Fibroblast of peridontal ligament (primary cell): Measurements from ENCODE around the gene GALNT18.
"Not testable (repeated sequence)": the region's sequence is repeated elsewhere in the genome, so short reads cannot be mapped to it uniquely, and the experiment has no call there.

Experiments
- DNase-seq: peaks from one replicate; pipeline ENCODE4 v3.0.0-alpha.2; 2010; ENCODE audit errors: extremely low read depth

Gene GALNT18

DNA sequence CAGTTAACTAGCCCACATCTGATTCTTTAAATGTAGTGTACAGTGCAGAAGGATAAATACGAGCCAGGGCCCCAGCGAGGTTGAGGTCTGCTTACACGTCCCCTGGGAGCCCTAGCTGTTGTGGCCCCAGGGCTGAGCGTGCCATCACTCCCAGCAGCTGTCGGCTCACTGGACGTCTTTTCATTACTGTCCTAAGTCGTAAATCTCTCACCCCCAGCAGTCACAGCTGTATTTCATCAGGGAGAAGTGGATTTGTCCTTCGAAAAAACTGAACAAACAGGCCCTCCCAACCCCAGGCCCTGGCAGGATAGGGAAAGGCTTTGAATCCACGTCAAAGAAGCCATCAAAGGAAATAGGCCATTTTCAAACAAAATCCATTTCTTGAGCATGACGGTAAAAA lies 158.4 kb downstream of the GALNT18 start:
- no peak for DNase-seq

DNA sequence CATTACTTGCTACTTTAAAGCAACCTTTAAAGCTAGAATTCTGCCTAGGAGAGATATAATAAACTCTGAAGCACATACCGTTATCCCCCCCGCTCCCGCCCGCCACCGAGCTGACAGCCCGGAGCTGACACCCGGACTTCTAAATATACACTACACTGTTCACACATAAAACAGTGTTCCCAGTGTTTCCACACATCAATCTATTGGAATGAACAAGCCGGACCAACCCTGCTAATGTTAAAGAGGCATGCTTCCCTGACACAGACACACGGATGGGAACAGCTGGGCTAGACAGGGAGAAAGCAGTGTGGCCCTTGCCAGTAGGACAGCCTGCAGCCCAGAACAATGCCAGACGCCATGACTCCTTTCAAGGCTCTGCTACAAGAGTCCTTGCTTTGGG lies 160.3 kb downstream of the GALNT18 start:
- no peak for DNase-seq

DNA sequence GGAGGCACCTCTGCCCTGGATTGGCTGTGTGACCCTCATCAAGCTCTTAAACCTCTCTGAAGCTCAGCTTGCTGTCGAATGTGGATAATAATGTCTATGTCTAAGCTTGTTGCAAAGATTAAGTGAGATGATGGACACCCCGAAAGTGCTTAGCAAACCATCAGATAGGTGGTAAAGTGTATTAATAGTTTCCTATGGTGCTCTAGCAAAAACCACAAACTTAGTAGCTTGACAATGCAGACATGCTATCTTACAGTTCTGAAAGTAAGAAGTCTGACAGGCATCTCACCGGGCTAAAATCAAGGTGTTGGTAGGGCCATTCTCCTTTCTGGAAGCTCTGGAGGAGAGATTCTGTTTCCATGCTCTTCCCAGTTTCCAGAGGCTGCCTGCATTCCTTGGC lies 162.2 kb downstream of the GALNT18 start:
- DNase-seq: no peak

DNA sequence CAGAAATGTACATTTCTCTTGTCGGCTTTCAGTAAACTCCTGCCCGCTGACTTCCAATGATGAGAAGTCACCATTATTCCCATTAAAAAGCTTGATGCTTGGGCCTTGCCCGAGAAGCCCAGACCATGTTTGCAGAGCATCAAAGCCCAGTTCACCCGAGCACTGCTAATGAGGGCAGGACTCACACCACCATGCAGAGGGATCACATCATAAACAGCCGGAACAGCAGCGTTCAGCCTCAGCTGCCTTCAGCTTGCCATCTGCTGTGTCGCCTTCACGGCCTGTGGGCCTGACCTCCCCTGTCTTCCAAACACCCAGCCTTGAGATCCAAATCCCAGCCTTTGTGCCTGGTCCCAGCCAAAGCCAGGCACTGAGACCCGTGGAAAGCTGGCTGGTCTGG lies 163.3 kb downstream of the GALNT18 start:
- no peak for DNase-seq

DNA sequence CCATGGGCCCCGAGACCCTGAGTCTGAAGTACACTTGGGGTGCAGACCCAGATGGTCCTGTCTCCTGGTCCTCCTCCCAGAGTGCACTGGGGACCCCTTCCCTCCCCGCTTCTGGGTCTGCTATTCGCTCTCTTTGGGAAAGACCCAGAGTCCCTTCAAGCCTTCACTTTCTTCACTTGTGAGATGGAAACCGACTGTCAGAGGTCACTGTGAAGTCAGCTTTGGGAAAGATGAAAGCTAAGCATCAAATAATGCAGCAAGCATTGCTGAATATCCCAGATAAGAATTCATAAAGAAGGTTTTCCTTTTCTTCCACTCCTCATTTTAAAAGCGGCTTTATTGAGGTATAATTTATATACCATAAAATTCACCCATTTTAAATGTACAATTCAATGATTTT lies 163.8 kb downstream of the GALNT18 start:
- DNase-seq: no peak

DNA sequence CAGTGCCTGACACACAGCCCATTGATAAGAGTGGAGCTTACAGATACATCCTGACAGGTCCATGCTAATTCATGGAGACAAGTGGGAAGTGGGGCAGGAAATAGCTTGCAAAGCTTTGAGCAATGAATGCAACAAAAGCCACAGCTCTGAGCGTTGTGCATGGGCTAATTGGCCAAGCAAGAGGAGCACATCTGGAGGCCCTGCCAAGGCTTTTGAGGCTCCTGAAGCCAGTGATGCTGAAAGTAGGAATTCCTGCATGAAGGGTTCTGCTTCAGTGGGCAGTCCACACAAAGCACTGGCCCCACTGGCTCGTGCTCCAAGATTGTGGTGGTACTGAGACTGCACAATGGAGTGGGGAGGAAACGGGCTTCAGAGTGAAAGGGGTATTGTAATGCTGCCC lies 164.9 kb downstream of the GALNT18 start:
- no peak for DNase-seq

DNA sequence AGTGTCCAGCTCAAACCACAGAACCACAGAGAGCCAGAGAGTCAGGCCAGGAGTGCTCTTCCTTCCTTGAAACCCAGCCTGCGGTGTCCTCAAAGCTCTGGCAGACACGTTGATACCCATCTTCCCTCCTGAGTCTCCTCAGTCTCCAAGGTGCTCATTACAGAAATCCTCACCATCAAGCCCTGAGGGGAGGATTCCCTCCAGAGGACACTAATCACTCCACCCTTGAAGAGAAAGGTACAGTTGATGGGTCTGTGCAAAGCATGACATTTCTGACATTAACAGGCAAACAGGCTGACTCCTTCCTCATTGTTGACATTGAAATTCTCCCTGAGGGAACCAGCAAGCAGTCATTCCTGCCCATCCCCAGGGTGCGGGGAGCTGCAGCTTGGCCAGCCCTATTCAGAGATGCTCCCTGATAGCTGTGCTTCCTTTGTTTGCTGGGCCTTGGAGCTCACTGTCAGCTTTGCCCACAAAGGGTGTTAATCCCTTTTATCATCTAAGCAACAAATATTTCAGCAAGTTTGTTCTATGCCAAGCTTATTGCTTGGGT lies 167.1 kb downstream of the GALNT18 start:
- no peak for DNase-seq

DNA sequence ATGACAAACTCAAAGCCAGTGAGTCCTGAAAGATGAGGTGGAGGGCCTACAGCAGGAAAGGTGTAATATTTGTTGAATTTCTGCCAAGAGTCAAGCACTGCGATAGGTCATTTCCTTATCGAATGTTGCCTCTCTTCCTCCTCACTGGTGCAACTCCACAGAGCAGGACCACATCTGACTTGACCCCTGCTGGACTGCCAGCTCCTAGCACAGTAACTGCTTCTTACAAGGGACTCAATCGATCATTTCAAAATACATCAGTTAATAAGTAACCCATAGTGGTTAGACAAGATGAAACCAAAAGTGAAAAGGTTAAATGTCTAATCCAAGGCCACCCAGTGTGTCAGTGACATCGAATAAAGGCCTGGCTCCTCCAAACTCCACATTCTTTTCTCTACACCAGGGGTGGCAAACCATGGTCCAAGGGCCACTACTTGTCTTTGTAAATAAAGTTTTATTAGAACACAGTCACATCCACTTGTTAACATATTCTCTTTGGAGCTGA lies 170.3 kb downstream of the GALNT18 start:
- DNase-seq: no peak

DNA sequence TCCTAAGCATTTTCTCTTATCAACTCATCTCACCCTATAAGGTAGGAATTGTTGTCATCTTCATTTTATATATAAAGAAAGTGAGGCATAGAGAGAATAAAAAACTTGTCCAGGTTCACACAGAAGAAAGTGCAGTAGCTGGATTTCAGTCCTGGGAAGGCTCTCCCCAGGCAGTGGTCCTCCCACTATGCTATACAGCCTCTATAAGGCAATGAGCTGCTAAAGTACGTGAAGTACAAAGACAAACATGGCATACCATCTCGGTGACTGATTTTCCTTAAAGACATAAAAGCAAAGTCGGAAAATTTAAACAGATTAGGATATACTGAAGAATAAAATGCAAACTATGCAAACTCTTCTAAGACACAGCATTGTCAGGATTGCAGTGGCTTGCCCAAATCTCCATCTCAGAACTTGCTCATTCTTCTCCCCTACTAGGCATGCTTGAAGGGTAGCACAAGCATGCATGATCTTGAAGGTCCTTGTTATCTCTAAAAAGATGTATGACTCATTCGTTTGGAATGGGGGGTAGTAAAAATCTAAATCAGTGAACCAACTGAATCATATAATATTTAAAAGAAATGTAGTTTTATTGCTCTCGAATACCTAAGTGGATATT lies 171.0 kb downstream of the GALNT18 start:
- DNase-seq: peak; percentile 3

DNA sequence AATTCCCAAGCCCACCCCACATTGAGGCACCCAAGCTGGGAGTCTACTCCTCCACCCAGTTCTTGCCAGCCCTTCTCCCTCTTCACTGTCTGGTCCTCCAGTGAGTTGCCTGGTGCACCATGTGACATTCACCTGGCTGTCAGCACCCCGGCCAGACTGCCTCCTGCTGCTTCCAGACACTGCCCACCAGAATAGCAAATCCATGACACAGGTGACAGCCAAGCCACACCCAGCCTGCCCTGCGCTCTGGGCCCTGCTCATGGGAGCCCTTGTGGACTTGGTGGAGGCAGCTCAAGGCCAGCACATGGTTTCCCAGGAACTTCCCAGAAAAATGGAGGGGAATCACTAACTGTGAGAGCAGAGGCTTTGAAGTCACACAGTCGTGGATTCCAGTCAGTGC lies 172.5 kb downstream of the GALNT18 start:
- no peak for DNase-seq

DNA sequence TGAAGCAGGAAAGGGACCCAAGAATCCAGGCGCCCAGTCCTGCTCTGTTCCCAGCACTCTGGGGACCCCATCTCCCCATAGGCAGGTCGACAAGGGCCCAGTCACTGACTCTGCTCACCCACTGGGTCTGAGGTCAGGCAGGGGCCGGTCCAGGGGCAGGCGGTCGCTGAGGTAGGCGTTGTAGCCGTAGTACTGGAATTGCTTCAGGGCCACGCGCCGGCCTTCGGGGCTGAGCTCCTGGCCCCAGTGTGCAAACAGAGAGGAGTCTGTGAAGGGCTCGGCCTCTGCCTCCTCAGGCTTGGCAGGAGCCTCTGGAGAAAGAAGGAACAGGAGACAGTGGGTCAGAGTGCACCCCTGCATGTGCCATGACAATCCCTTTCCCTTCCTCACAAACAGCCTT lies 173.2 kb downstream of the GALNT18 start:
- DNase-seq: no peak

DNA sequence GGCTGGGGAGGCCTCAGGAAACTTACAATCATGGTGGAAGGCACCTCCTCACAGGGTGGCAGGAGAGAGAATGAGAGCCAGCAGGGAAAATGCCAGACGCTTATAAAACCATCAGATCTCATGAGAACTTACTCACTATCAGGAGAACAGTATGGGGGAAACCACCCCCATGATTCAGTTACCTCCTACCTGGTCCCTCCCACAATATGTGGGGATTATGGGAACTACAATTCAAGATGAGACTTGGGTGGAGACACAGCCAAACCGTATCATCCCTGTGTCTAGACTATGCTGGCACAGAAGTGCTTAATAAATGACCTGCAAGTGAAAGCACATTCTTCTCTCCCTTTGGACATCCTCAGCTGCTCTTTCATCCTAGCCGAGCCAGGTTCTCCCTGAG lies 174.2 kb downstream of the GALNT18 start:
- not testable (repeated sequence) for DNase-seq

DNA sequence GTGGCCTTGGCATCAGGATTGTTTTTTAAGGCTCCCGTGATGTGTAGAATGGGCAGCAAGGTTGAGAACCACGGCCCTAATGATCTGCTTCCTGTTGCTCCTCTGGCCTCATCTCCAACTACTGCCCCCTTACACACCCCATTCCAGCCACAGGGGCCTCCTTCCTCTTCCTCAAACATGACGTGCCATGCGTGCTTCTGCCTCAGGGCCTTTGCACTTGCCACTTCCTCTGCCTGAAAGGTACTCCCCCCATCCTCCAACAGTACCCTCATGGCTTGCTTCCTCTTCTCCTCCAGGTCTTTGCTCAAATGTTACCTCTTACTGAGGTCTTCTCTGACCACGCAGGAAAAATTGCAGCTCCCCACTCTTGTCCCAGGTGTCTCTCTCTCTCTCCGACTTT lies 174.8 kb downstream of the GALNT18 start:
- no peak for DNase-seq

DNA sequence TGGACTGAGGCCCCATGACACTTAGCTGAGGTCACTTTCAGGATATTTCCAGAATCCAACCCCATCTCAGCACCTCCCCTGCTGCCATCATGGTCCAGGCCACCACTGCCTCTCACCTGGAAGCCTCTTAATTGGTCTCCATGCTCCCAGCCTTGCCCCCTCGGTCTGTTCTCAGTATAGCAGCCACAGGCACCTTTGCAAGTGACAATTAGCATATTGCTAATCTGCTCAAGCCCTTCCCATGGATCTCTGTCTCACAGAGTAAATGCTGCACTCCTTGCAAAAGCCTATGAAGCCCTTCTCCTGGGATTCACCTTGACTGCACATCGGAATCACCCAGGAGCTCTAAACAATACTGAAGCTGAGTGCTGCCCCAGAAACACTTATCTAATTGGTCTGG lies 175.2 kb downstream of the GALNT18 start:
- no peak for DNase-seq

DNA sequence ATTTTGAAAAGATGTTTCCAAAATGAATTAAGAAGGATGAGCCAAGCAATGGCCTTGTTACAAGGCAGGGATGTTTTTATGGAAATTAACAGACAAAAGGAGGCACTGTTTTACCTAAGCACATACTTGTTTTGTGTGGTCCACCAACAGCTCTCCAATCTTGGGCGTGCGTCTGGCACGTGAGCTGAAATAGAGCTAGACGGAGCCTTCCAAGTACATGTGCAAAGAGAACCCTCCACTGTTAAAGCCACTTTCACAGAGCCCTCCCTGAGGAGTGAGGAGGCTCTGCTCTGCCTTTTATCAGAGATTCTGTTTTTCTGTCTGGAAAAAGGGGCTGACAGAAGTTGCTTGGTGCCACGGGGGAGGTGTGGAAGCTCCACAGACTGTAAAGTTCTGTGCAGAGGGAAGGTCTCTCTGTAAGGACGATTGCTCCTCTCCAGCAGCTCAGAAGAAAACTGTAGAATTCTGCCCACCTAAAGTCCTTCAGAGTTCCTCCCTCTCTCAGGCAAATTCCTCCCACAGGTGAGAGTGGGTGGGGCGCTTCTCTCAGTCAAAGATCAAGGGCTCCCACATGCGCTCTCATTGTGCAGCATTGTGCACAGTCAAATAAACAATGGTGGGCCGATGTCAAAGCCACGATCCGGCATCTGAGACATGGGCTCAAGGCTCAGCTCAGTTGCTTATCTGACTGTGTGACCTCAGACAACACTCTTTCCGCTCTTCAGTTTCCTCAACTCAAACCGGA lies 176.2 kb downstream of the GALNT18 start:
- DNase-seq: no peak

DNA sequence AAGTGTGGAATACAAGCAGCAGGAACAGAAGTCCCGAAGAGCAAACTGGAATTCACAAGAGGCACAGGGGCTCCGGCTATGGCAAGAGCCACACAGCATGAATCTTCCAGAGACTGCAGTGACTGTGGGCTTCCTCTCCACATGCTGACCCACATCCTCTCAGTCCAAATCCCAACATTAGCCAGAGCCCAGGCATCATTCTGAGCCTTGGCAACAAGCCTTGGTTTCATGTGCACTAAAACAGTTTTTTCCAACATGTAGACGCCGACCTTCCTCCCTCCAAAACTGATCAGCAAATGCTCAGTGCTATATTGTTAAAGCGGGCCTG lies 177.0 kb downstream of the GALNT18 start:
- no peak for DNase-seq

DNA sequence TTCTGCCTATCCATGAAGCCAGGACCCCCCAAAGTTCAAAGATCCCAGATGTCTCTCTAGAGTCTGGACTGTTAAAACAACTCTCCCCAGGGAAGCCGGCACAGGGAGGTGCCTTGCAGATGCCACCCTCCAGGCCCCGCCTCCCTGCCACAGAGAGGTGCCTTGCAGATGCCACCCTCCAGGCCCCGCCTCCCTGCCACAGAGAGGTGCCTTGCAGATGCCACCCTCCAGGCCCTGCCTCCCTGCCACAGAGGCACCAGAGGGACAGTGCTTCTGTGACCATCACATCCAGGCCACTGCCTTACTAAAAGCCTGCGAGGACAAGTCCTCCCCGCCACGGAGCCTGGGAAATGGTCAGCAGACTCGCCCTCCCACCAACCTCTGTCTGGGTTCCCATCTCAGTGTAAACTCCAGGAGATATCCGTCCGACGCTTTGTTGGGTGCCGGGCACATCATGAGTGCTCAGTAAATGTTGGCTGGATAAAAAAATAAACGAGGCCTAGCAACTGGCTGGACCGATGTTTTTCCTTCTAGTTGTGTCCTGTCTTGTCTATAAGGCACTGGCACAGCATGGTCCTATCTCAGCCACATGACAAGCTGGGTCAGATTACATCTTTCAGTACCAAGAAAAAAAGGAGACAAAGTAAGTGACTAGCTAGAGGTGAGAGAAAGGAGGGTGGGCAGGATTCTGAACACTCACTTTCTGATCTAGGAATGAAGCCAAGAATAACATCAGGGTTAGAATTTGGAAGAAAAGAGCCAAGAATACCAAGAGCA lies 177.6 kb downstream of the GALNT18 start:
- DNase-seq: no peak

DNA sequence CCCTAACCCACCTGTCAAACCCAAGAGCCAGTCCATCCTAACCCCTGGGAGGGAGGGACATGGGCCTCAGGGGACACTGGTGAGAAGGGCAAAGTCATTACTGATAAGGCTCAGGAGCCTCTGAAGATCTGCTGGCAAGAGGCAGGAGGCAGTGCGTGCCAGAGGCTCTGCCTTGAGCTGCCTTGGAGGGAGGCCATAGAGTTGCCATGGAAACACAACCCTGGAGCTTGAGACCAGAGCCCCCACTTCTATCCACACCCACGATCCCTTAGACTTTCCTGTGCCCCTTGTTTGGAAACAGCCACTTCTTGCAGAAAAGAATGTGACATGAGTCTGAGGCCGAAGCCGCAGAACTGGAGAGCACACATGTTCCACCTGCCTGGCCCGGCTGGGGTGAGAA lies 179.0 kb downstream of the GALNT18 start:
- no peak for DNase-seq

DNA sequence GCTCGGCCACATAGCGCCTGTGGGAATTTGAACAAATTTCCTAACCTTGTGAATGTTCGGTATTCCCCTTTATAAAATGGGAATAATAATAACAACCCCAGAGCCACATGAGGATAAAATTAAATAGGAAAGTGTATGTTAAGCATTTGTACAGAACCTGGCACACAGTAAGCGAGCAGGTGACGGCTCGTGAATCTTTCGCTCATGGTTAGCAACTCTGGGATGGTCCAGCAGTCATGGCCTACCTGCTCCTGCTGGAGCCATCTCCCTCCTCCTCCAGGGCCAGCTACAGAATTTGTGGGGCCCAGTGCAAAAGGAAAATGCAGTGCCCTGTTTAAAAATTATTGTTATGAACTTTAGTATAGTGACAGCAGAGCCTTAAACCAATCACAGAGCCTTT lies 180.3 kb downstream of the GALNT18 start:
- no peak for DNase-seq

DNA sequence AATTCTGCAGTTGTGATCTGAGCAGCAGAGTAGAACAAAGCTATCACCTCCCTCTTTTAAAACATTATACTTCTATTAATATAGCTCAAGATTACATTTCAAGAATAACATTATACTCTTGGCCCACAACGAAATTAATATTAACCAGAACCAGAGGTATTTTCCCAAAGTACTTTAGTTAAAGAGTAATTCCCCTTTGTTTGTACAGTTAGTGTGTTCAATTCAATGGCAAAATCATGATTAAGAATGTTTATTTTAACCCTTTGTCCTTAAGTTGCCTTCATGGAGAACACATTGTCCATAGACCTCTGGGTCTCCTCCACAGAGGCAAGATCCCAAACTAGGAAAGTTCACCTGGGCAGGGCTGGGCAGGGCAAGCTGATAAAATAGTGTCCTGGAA lies 180.7 kb downstream of the GALNT18 start:
- DNase-seq: no peak

DNA sequence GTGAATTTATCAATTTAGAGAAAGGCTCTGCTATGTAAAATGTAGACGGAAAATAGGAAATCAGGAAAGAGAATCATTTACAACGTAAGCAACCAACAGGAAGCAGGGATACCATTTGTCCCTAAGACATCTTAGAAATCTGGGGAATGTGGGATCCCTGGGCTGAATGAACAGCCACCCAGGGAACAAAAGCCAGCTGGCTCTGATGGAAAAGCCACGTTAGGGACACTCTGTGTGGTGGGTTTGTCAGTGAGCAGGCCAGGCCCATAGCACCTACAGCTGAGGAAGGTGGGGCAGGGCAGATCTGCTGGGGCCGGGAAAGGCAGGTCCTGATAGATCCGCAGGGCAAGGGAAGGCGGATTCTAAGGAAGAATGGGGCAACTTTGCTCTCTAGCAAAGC lies 181.7 kb downstream of the GALNT18 start:
- no peak for DNase-seq

DNA sequence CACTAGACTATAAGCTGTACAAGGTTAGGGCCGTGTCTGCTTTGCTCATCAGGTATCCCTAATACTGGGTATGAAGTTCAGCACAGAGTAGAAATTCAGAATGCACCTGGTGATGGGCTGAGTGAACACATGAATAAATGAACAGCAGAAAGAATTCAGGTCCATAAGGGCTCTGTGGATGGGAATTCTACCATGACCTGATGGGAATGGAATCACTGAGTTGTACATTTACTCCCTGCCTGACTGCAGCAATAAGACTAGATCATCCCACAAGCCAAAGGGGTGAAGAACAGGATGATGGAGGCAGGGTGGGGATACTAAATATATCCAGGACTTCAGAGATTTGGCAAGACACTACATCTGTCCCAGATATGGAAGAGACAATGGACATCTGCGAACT lies 182.2 kb downstream of the GALNT18 start:
- no peak for DNase-seq
